B cell (primary cell): Measurements from ENCODE around the gene SPINDOC. TPM values are rescaled to one million over a fixed set of nuclear protein-coding genes. Genes with fewer than 3 reads are reported as not detected.

Experiments used
- ATAC-seq: fragments of 200-7000 bp; cut with Tn5 transposase; one replicate; pipeline ENCODE4 v1.10.0; 2021; ENCODE audit warnings: low read depth, mild to moderate bottlenecking, moderate number of reproducible peaks, moderate library complexity
- CTCF ChIA-PET: fragments of 350-600 bp; sonication (Branson Sonifier 250); formaldehyde crosslinking; loops from one replicate; lab custom pipeline; 2021; ENCODE audit warnings: antibody characterized with exemption, inconsistent platforms; lab: Charles Lee
- POLR2A ChIA-PET: fragments of 350-600 bp; sonication (Branson Sonifier 250); formaldehyde crosslinking; loops from one replicate; lab custom pipeline; 2021; ENCODE audit warnings: antibody characterized with exemption; lab: Charles Lee
- DNase-seq: peaks from one replicate; pipeline ENCODE4 v3.0.0; 2013
- H2AFZ ChIP-seq: 2 replicates; pipeline ENCODE4 v1.6.1; 2012; ENCODE audit warnings: mild to moderate bottlenecking, low read depth, low read length; ENCODE audit not compliant: insufficient read depth, poor library complexity, severe bottlenecking
- H3K27ac ChIP-seq, 2 donors: 1 replicate in 1 of 2; 2 replicates in 1 of 2; pipeline ENCODE4 v1.5.1; 2012 to 2013; ENCODE audit warnings: low read length in 2 of 2, mild to moderate bottlenecking in 2 of 2, moderate library complexity in 1 of 2
- H3K27me3 ChIP-seq, 4 experiments: fragments of 200-600 bp in 1 of 4; sonication (generic) in 1 of 4; replicated peaks in 1 of 4; 1 replicate in 2 of 4; 2 replicates in 2 of 4; pipeline versions ENCODE4 v1.6.1 to v1.7.0; 2013 to 2016; ENCODE audit warnings: low read length in 3 of 4, mild to moderate bottlenecking in 2 of 4, mixed read lengths in 1 of 4, moderate library complexity in 1 of 4; ENCODE audit not compliant: insufficient read depth in 4 of 4, control insufficient read depth in 3 of 4; ENCODE audit errors: control extremely low read depth in 1 of 4
- H3K36me3 ChIP-seq, 2 experiments: replicated peaks in 1 of 2; 1 replicate in 1 of 2; 2 replicates in 1 of 2; pipeline versions ENCODE4 v1.6.1 to v1.7.1; 2013; ENCODE audit warnings: low read length in 1 of 2; ENCODE audit not compliant: insufficient read depth in 2 of 2, control insufficient read depth in 1 of 2; ENCODE audit errors: control extremely low read depth in 1 of 2, extremely low read depth in 1 of 2
- H3K4me1 ChIP-seq, 2 donors: fragments of 200-600 bp in 1 of 2; sonication (generic) in 1 of 2; 1 replicate in 1 of 2; 2 replicates in 1 of 2; pipeline versions ENCODE4 v1.5.1 to v1.6.1; 2013 to 2017; ENCODE audit warnings: low read length in 2 of 2; ENCODE audit not compliant: control insufficient read depth in 2 of 2, insufficient read depth in 2 of 2
- H3K4me2 ChIP-seq: replicated peaks from 2 replicates; pipeline ENCODE3; 2012; ENCODE audit warnings: mild to moderate bottlenecking, low read depth, low read length; ENCODE audit not compliant: poor library complexity, severe bottlenecking
- H3K4me3 ChIP-seq, 5 experiments: fragments of 200-600 bp in 1 of 5; sonication (generic) in 1 of 5; 1 replicate in 3 of 5; 2 replicates in 2 of 5; pipeline versions ENCODE4 v1.5.1 to v1.7.0; 2011 to 2016; ENCODE audit warnings: low read length in 4 of 5, mild to moderate bottlenecking in 4 of 5, low read depth in 2 of 5, control low read depth in 1 of 5, moderate library complexity in 1 of 5; ENCODE audit not compliant: insufficient read depth in 1 of 5; ENCODE audit errors: control extremely low read depth in 1 of 5, extremely low read depth in 1 of 5
- H3K79me2 ChIP-seq: fragments of 200-600 bp; sonication (generic); one replicate; pipeline ENCODE4 v1.6.0; 2016; ENCODE audit warnings: low read length; ENCODE audit not compliant: control insufficient read depth, insufficient read depth
- H3K9ac ChIP-seq: fragments of 200-600 bp; sonication (generic); 2 replicates; pipeline ENCODE4 v1.6.1; 2017; ENCODE audit warnings: mild to moderate bottlenecking, low read length, moderate library complexity
- H3K9me3 ChIP-seq, 3 donors: one replicate each; pipeline versions ENCODE4 v1.6.1 to v1.7.1; 2013; ENCODE audit warnings: low read length in 2 of 3; ENCODE audit not compliant: control insufficient read depth in 2 of 3, insufficient read depth in 1 of 3; ENCODE audit errors: control extremely low read depth in 1 of 3
- H4K20me1 ChIP-seq: 2 replicates; pipeline ENCODE4 v1.6.0; 2012; ENCODE audit warnings: mild to moderate bottlenecking, low read length; ENCODE audit not compliant: insufficient read depth, control insufficient read depth, poor library complexity, severe bottlenecking
- H3K27ac Mint-ChIP-seq: one replicate; pipeline ENCODE4 v1.8.0; 2021; ENCODE audit warnings: mixed read lengths
- H3K27me3 Mint-ChIP-seq: one replicate; pipeline ENCODE4 v1.8.0; 2021; ENCODE audit warnings: mixed read lengths
- H3K4me1 Mint-ChIP-seq: one replicate; pipeline ENCODE4 v1.8.0; 2021; ENCODE audit warnings: mixed read lengths
- H3K4me3 Mint-ChIP-seq: one replicate; pipeline ENCODE4 v1.8.0; 2021; ENCODE audit warnings: mixed read lengths
- H3K9me3 Mint-ChIP-seq: one replicate; pipeline ENCODE4 v1.8.0; 2022; ENCODE audit warnings: mixed read lengths; ENCODE audit not compliant: insufficient read depth
- CTCF ChIP-seq: fragments of 200-600 bp; IDR thresholded peaks from one replicate; pipeline ENCODE4 v1.8.0; 2022; ENCODE audit warnings: antibody characterized with exemption, mild to moderate bottlenecking
- EZH2 ChIP-seq: IDR thresholded peaks from 2 replicates; pipeline ENCODE4 v1.6.1; 2012; ENCODE audit warnings: borderline replicate concordance, low read depth, mild to moderate bottlenecking, moderate library complexity, low read length; ENCODE audit not compliant: insufficient read depth, poor library complexity, severe bottlenecking
- WGBS: methylation state at CpG from one replicate; pipeline ENCODE4 v1.1.5; 2013; ENCODE audit warnings: missing lambda C conversion rate; ENCODE audit not compliant: insufficient coverage; 5-methylcytosine and 5-hydroxymethylcytosine counted together
- intact Hi-C: fragments of 100-400 bp; cut with micrococcal nuclease; formaldehyde crosslinking; loops from one replicate; pipeline ENCODE4 v1.10.0; 2022
- polyA plus RNA-seq: library from polyadenylated mRNA; depleted of rRNA; stranded (reverse); fragments of >200 nt; gene quantifications from 2 replicates; pipeline ENCODE4 v1.2.3, GENCODE V29; 2012
- total RNA-seq, 2 donors: library from RNA; stranded (reverse); fragments of 120-200 nt in 1 of 2; gene quantifications; 1 replicate in 1 of 2; 2 replicates in 1 of 2; pipeline versions ENCODE4 v1.2.3 to v1.2.4, GENCODE V29; 2013 to 2022

SPINDOC gene
- total and polyA plus RNA-seq, 2 donors (not counting 1 experiment from before 2014, with no cell fraction given) = 10.5 to 23.9 TPM

GRCh38 chr11:63851364-63851763, 38.1 kb downstream of the SPINDOC start:
- CTCF ChIA-PET = interaction anchor here (1.2 kb wide), 1 partner anchor 27 kb away, joined by 3 read pairs; no protein-coding TSS in a partner anchor
- H3K4me3 ChIP-seq = no peak overlapping the region
- no peak for ATAC-seq

GRCh38 chr11:63853476-63853875, 40.2 kb downstream of the SPINDOC start:
- no peak overlapping the region for H3K4me3 ChIP-seq
- no peaks in the 10 kb centered on the region for H3K27me3 ChIP-seq
- TF ChIP-seq CTCF = no peak
- TF ChIP-seq EZH2 = no peak
- H3K36me3 ChIP-seq = peaks cover 3 to 19% of the 10 kb centered on the region in 2 experiments
- intact Hi-C loops = no loop called here
- WGBS = no CpG with 5 or more reads among the region's 3 CpGs
- peaks cover 61% of the 10 kb centered on the region for H4K20me1 ChIP-seq
- Mint-ChIP-seq H3K9me3 (no peaks in the 10 kb centered on the region), H3K4me1 (peaks cover 30% of the 10 kb centered on the region), H3K4me3 (no peak overlapping the region), H3K27ac (no peak overlapping the region), H3K27me3 (no peaks in the 10 kb centered on the region)
- DNase-seq (no peak), ATAC-seq (no peak)
- no peaks in the 10 kb centered on the region for H3K9me3 ChIP-seq
- H3K79me2 ChIP-seq = peaks cover 94% of the 10 kb centered on the region
- ChIA-PET POLR2A (interaction anchor here (0.6 kb wide), 1 partner anchor 9 kb away, joined by 9 read pairs; no protein-coding TSS in a partner anchor), CTCF (no interaction called here)
- peaks cover 16 to 17% of the 10 kb centered on the region in 2 donors for H3K4me1 ChIP-seq
- no peak overlapping the region for H3K27ac ChIP-seq
- H2AFZ ChIP-seq = no peak overlapping the region
- H3K9ac ChIP-seq = no peak overlapping the region
- H3K4me2 ChIP-seq = no peak overlapping the region

More at GRCh38 chr11:63851364-63851763, 38.1 kb downstream of the SPINDOC start:
- WGBS = 43% methylated on average over 2 of the region's 2 CpGs
- Histone ChIP-seq H3K9ac (peak overlapping the region; percentile 30), H2AFZ (no peak overlapping the region), H3K36me3 (peaks cover 6 to 29% of the 10 kb centered on the region in 2 experiments), H3K4me2 (peak overlapping the region; percentile 45), H3K27ac (peak overlapping the region in 1 of 2 donors; percentile 81), H3K79me2 (peaks cover 94% of the 10 kb centered on the region), H3K4me1 (peaks cover 16 to 23% of the 10 kb centered on the region in 2 donors), H4K20me1 (peaks cover 71% of the 10 kb centered on the region), H3K27me3 (no peaks in the 10 kb centered on the region), H3K9me3 (no peaks in the 10 kb centered on the region)
- Mint-ChIP-seq H3K4me1 (peaks cover 42% of the 10 kb centered on the region), H3K4me3 (peak overlapping the region; percentile 2), H3K9me3 (no peaks in the 10 kb centered on the region), H3K27me3 (no peaks in the 10 kb centered on the region), H3K27ac (peak overlapping the region; percentile 4)
- intact Hi-C loops = no loop called here
- POLR2A ChIA-PET = no interaction called here
- TF ChIP-seq CTCF (no peak), EZH2 (no peak)
- no peak for DNase-seq
